Gastrocnemius medialis (tissue), 4 donors: ENCODE data around the gene SAMD4A. TPM values are rescaled to one million over a fixed set of nuclear protein-coding genes. Genes with fewer than 3 reads are reported as not detected.
A peak's percentile ranks its signal among the peaks of the same experiment; 100 is the strongest.

Experiments
- ATAC-seq, 2 donors: fragments of 150-250 bp; one replicate each; pipeline ENCODE4 v1.9.1; 2016
- DNase-seq, 2 donors: peaks; one replicate each; pipeline ENCODE4 v3.0.0-alpha.2; 2019
- H3K27ac ChIP-seq, 4 donors: fragments of 200-600 bp; sonication (generic); 1 replicate in 1 of 4; 2 replicates in 3 of 4; pipeline ENCODE4 v1.5.1; 2016 to 2018; ENCODE audit warnings: mild to moderate bottlenecking in 2 of 4, moderate library complexity in 1 of 4
- H3K27me3 ChIP-seq, 3 donors: fragments of 200-600 bp; sonication (generic) in 2 of 3; 1 replicate in 1 of 3; 2 replicates in 2 of 3; pipeline versions ENCODE4 v1.5.1 to v1.6.0; 2016 to 2019; ENCODE audit warnings: mild to moderate bottlenecking in 1 of 3, moderate library complexity in 1 of 3
- H3K36me3 ChIP-seq, 2 donors: fragments of 200-600 bp; sonication (generic) in 1 of 2; one replicate each; pipeline ENCODE4 v1.5.1; 2017 to 2018
- H3K4me1 ChIP-seq, 2 donors: fragments of 200-600 bp; sonication (generic) in 1 of 2; one replicate each; pipeline ENCODE4 v1.5.1; 2016 to 2017; ENCODE audit warnings: mild to moderate bottlenecking in 2 of 2
- H3K4me3 ChIP-seq, 4 donors: fragments of 200-600 bp; sonication (generic) in 3 of 4; 1 replicate in 1 of 4; 2 replicates in 3 of 4; pipeline ENCODE4 v1.5.1; 2016 to 2019; ENCODE audit warnings: mild to moderate bottlenecking in 2 of 4
- H3K9me3 ChIP-seq, 3 donors: fragments of 200-600 bp; sonication (generic) in 2 of 3; 1 replicate in 1 of 3; 2 replicates in 2 of 3; pipeline ENCODE4 v1.5.1; 2016 to 2019
- POLR2A ChIP-seq, 2 donors: fragments of 450-650 bp; IDR thresholded peaks; one replicate each; pipeline ENCODE4 v1.6.1; 2017; ENCODE audit warnings: antibody characterized with exemption in 2 of 2, mild to moderate bottlenecking in 2 of 2, moderate library complexity in 2 of 2
- in situ Hi-C, 4 donors: fragments of 200-750 bp; cut with MboI; loops; one replicate each; pipeline versions ENCODE4 v1.15.0 to v1.8.0; 2017; ENCODE audit warnings: low sequenced_read_pairs in 4 of 4
- intact Hi-C: fragments of 100-400 bp; cut with DNase I; formaldehyde crosslinking; loops from one replicate; pipeline ENCODE4 v1.15.1; 2023; ENCODE audit warnings: low total_unique reads
- total RNA-seq, 4 donors: library from RNA; depleted of rRNA; stranded (reverse); fragments of >200 nt; gene quantifications; one replicate each; pipeline versions ENCODE4 v1.1.0 to v1.2.3, GENCODE V29; 2016
- TF ChIP-seq, protein P1 (sequence below), 5 experiments: fragments of 450-650 bp in 3 of 5; fragments of 200-600 bp in 2 of 5; sonication (generic) in 2 of 5; IDR thresholded peaks in 4 of 5; conservative IDR thresholded peaks in 1 of 5; 1 replicate in 4 of 5; 2 replicates in 1 of 5; pipeline ENCODE4 v1.5.1; 2016 to 2019; ENCODE audit warnings: antibody characterized with exemption in 5 of 5, mild to moderate bottlenecking in 3 of 5, moderate library complexity in 3 of 5

The SAMD4A gene
- total RNA-seq, 4 donors from 2014 or later = 26.4 to 48.0 (median 42.2) TPM

DNA sequence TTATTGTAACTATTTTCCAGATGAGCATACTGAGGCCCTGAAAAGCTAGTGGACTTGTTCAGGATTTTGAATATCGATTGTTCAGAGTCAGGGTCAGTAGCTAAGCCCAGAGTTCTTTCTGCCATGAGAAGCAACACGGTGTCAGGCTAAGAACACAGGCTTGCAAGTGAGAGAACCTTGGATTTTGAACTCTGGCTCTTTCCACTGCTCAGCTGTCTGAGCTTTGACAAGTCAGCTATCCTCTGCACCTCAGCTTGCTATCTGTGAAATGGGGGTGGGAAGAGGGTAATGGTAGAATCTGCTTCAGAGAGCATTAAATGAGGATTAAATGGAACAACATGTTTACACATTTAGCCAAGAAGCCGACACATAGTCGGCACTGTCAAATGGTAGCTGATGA, 157.2 kb downstream of the SAMD4A start:
- Histone ChIP-seq H3K4me1 (peaks cover 31 to 56% of the 10 kb centered on the region in 2 donors), H3K4me3 (no peak overlapping the region), H3K27me3 (no peaks in the 10 kb centered on the region), H3K27ac (no peak overlapping the region), H3K9me3 (no peaks in the 10 kb centered on the region), H3K36me3 (no peaks in the 10 kb centered on the region)
- in situ Hi-C loops = no loop called here
- no peak for TF ChIP-seq POLR2A (IDR thresholded peaks at IDR 0.05)
- TF ChIP-seq, protein P1, sequence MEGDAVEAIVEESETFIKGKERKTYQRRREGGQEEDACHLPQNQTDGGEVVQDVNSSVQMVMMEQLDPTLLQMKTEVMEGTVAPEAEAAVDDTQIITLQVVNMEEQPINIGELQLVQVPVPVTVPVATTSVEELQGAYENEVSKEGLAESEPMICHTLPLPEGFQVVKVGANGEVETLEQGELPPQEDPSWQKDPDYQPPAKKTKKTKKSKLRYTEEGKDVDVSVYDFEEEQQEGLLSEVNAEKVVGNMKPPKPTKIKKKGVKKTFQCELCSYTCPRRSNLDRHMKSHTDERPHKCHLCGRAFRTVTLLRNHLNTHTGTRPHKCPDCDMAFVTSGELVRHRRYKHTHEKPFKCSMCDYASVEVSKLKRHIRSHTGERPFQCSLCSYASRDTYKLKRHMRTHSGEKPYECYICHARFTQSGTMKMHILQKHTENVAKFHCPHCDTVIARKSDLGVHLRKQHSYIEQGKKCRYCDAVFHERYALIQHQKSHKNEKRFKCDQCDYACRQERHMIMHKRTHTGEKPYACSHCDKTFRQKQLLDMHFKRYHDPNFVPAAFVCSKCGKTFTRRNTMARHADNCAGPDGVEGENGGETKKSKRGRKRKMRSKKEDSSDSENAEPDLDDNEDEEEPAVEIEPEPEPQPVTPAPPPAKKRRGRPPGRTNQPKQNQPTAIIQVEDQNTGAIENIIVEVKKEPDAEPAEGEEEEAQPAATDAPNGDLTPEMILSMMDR (IDR thresholded peaks at IDR 0.05 in 4 of 5, conservative IDR thresholded peaks at IDR 0.05 in 1 of 5) = no peak
- ATAC-seq = no peak
- no peak for DNase-seq
- intact Hi-C loops = loop anchor here (10.0 kb wide), 1 partner anchor 159 kb away; the partner anchor contains the start of gene SAMD4A

DNA sequence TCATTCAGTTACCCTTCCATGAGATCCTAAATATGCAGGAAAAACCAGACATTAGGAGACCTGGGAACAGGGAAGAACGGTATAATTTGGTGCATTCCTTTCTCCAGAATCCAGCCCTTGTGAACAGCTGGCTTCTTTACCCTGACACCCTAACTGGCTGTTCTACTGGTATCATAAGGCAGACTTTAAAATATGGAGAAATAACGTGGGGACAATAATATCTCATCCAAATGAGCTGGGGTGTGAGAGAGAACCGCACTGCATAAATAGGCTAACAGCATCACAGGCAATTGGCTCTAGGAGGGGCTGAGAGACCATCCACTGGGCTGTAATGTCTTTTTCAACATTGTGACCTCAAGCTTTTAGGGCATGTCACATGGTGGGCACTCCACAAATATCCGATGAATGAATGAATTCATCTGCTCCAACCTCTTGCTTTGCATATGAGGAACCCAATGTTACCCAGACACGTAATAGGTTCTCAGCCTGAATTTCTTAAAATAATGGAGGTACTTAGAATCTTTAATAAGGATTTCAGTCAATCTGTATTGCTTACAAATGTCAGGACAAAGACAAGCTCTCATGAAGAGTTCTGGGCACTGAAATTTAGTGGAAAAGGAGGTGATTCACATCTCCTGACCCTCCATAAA, 157.9 kb downstream of the SAMD4A start:
- no peaks in the 10 kb centered on the region for H3K36me3 ChIP-seq
- in situ Hi-C loops = no loop called here
- no peak for DNase-seq
- no peaks in the 10 kb centered on the region for H3K27me3 ChIP-seq
- intact Hi-C loops = loop anchor here (10.0 kb wide), 1 partner anchor 160 kb away; the partner anchor contains the start of gene SAMD4A
- no peak for TF ChIP-seq POLR2A (IDR thresholded peaks at IDR 0.05)
- TF ChIP-seq, protein P1 (IDR thresholded peaks at IDR 0.05 in 4 of 5, conservative IDR thresholded peaks at IDR 0.05 in 1 of 5) = no peak
- H3K27ac ChIP-seq = peak overlapping the region in 1 of 4 donors; percentile 15
- no peak for ATAC-seq
- H3K4me3 ChIP-seq = no peak overlapping the region
- peaks cover 34 to 56% of the 10 kb centered on the region in 2 donors for H3K4me1 ChIP-seq
- no peaks in the 10 kb centered on the region for H3K9me3 ChIP-seq

DNA sequence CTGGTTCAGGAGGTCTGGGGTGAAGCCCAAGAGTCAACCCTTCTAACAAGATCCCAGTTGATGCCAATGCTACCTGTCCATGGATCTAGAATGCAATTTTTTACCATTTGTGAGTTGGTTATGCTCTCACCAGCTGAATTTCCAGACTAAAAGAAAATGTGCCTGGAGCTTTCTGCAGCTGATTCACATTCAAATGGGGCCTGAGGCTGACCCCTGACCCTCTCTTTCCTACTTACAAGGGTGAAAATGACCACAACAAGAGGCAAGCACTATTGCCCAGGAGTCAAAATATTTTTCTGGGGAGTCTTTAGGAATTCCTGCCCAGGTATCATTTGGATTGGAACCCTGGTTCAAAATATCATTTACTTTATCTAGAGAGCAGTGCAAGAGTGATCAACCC, 159.1 kb downstream of the SAMD4A start:
- Histone ChIP-seq H3K36me3 (no peaks in the 10 kb centered on the region), H3K27me3 (no peaks in the 10 kb centered on the region), H3K9me3 (no peaks in the 10 kb centered on the region), H3K4me1 (peaks cover 46 to 67% of the 10 kb centered on the region in 2 donors), H3K27ac (peak overlapping the region in 1 of 4 donors; percentile 68), H3K4me3 (no peak overlapping the region)
- ATAC-seq = no peak
- in situ Hi-C loops = no loop called here
- intact Hi-C loops = loop anchor here (10.0 kb wide), 1 partner anchor 161 kb away; the partner anchor contains the start of gene SAMD4A
- TF ChIP-seq, protein P1 (IDR thresholded peaks at IDR 0.05 in 4 of 5, conservative IDR thresholded peaks at IDR 0.05 in 1 of 5) = no peak
- no peak for TF ChIP-seq POLR2A (IDR thresholded peaks at IDR 0.05)
- no peak for DNase-seq

DNA sequence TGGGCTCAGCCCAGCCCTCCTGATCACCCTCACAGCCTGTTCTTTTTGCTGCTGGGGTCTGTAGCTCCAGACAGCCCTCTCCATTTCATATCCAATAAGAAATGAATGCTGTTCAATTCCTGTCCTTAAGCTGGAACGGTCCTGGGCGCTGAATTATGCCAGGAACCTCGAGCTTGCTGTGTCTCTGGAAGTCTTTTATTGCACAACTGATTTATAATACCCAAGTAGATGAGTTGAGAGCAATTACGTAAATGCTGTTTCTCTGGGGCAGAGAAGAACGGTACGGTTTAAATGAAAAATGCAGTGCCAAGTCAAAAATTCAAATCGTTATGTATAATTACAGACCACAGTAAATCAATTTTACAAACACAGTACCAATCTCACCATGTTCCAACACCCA, 161.0 kb downstream of the SAMD4A start:
- TF ChIP-seq, protein P1 (IDR thresholded peaks at IDR 0.05 in 4 of 5, conservative IDR thresholded peaks at IDR 0.05 in 1 of 5) = no peak
- no peak for TF ChIP-seq POLR2A (IDR thresholded peaks at IDR 0.05)
- intact Hi-C loops = loop anchor here (2.0 to 10.0 kb wide), 2 partner anchors 43 to 163 kb away; partner anchors contain the start of gene SAMD4A
- in situ Hi-C loops = no loop called here

More for the DNA sequence above, 161.0 kb downstream of the SAMD4A start:
- peak in 1 of 2 donors; percentile 51 for DNase-seq
- no peaks in the 10 kb centered on the region for H3K36me3 ChIP-seq
- peak overlapping the region; percentile 68 to 80 (median 73) for H3K27ac ChIP-seq
- H3K4me1 ChIP-seq = peaks cover 42 to 58% of the 10 kb centered on the region in 2 donors
- H3K27me3 ChIP-seq = no peaks in the 10 kb centered on the region
- H3K9me3 ChIP-seq = no peaks in the 10 kb centered on the region
- peak; percentile 71 to 75 for ATAC-seq
- H3K4me3 ChIP-seq = peak overlapping the region in 3 of 4 donors; percentile 4 to 35 (median 16)
